GM18508 (cell line): ENCODE results near the gene ZNF662.

Source experiments
- ATAC-seq: cut with Tn5 transposase; IDR thresholded peaks from one replicate; pipeline ENCODE4 v1.9.1; 2021; ENCODE audit warnings: moderate number of reproducible peaks; ENCODE audit not compliant: insufficient read depth, unreplicated experiment

Gene ZNF662

GRCh38 chr3:42935472-42935871 lies 29.5 kb downstream of the ZNF662 start:
- no peak for ATAC-seq

GRCh38 chr3:42936157-42936981 lies 30.4 kb downstream of the ZNF662 start:
- no peak for ATAC-seq

GRCh38 chr3:42937334-42937733 lies 31.4 kb downstream of the ZNF662 start:
- no peak for ATAC-seq

- ATAC-seq, result no peak
Observed at GRCh38 chr3:42942693-42943092, 36.8 kb downstream of the ZNF662 start.

GRCh38 chr3:42946050-42946449 lies 40.1 kb downstream of the ZNF662 start:
- ATAC-seq, result no peak

- ATAC-seq, result no peak
Observed at GRCh38 chr3:42957573-42957972, 51.6 kb downstream of the ZNF662 start.

- no peak for ATAC-seq
Observed at GRCh38 chr3:42960282-42960681, 54.3 kb downstream of the ZNF662 start.

- no peak for ATAC-seq
Observed at GRCh38 chr3:42960786-42961185, 54.8 kb downstream of the ZNF662 start.

- ATAC-seq, result no peak
Observed at GRCh38 chr3:42961633-42962032, 55.7 kb downstream of the ZNF662 start.

- ATAC-seq, result no peak
Observed at GRCh38 chr3:42963269-42963668, 57.3 kb downstream of the ZNF662 start.

- no peak for ATAC-seq
Observed at GRCh38 chr3:42964266-42964665, 58.3 kb downstream of the ZNF662 start.
